ENCODE data around the gene KANSL3.
A peak's percentile ranks its signal among the peaks of the same experiment; 100 is the strongest.
"Not testable (repeated sequence)": the region's sequence is repeated elsewhere in the genome, so short reads cannot be mapped to it uniquely, and the experiment has no call there.

KANSL3 gene

GRCh38 chr2:96602330-96602823 is 35.7 kb downstream of the KANSL3 start:
- no peak for DNase-seq

DNA sequence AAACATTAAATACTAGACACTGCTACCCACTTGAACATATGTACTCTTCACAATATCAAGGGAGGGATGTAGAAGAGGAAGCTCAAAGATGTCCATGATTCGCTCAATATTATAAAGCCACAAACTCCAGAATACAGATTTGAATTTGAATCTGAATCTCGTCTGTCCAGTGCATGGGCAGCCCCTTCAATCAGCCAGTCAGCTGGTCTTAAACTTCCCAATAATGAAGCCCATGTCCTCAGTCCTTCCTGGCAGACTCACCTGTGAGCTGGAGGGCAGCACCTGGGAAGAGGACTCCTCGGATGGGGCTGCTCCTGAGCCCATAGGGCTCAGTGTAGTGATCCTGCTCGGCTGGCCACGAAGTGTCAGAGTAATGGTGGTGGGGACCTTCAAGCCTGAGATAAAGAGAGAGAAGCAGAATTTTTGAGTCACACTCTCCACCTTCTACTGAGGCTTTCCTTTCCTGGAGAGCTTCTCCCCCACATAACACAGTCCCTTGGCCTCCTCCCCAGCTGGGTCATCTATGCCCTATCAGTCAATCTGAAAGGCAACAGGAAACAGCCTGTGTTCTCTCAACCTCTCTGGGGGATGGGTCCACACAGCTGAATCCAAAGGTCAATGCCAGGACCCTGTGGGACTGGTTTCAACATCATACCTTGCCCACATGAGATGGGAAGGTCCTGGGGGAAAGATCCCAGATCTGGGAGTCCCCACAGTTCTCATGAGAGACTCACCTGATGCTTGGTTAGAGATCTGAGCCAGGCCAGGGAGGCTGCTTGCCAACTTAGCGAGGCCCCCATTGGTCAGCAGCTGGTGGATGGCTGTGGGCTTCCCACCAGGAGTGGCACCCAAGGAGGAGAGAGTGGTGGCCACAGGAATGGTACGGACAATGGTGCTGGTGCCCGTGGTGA is 36.5 kb downstream of the KANSL3 start:
- peak; percentile 13 for DNase-seq

GRCh38 chr2:96599941-96600340 is 38.2 kb downstream of the KANSL3 start:
- DNase-seq: no peak

- no peak for DNase-seq
Observed at GRCh38 chr2:96596596-96596995, 41.5 kb downstream of the KANSL3 start.

- no peak for DNase-seq
Observed at GRCh38 chr2:96594691-96595152, 43.4 kb downstream of the KANSL3 start.

DNA sequence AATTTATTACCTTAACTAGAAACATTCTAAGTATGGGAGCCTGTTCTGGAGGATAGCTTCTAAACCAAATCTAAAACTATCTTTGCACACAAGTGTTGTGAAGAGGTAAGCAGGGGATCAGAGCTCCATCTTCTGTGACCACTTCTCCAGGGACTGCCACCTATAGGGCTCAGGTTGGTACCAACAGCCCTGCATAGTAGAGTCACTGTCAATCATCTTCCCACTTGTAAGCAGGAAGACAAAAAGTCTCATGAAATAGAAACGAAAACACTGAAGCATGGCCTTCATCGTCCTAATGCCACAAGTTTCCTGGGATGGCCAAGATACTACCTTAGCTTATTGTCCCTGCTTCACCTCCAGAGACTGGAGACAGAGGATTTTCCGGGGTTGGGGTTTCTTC is 43.8 kb downstream of the KANSL3 start:
- no peak for DNase-seq

DNA sequence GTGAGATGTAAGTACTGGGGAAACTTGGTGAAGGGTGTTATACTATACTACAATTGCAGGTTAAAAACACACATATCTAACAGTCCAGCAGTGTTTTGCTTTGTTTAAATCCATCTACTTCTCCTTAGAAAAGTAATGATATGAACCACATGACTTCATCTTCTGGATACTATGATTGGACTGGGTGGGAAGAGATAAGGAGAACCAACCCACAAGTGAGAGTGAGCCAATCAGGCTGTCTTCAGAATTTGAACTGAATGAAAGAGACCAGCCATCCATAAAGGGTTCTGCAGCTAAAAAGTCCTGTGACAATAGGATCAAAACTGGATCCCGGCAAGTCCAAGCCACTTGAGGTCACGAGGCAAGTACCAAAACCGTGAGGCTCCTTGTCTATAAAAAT is 46.6 kb downstream of the KANSL3 start:
- DNase-seq: no peak

GRCh38 chr2:96591054-96591453 is 47.1 kb downstream of the KANSL3 start:
- DNase-seq: no peak

GRCh38 chr2:96587843-96588242 is 50.3 kb downstream of the KANSL3 start:
- DNase-seq: no peak

DNA sequence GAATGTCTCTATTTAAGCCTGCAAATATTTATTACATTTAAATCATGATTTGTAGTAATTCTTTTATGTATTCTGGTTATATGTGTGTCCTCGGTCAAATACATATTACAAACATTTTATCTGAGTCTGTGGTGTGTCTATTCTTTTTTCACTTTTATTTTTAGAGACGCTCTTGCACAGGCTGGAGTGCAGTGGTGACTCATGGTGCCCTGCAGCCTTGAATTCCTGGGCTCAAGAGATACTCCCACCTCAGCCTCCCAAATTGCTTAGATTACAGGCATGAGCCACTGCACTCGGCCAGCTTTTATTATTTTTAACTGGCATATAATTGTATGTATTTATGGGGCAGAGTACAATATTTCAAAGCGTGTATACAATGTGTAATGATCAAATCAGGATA is 54.1 kb downstream of the KANSL3 start:
- no peak for DNase-seq

- no peak for DNase-seq
Observed at GRCh38 chr2:96580771-96581170, 57.3 kb downstream of the KANSL3 start.

- DNase-seq: no peak
Observed at GRCh38 chr2:96579422-96579821, 58.7 kb downstream of the KANSL3 start.

DNA sequence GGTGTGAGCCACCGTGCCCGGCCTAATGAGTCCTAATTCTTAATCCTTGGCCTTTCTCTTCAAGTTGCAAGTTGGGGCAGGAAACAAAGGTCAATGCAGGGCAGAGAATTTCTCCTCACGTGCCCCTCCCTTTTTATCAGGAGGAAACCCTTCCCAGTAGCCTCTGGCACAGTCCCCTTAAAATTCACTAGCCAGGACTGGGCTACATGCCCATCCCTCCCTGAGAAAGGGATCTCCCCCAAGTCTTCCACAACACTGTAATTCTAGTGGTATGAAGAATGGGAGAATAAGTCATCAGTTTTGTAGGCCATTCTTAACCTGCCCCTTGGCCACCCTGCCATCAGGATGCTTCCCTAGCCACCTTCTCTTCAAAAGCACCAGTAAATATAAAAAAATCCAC is 59.4 kb downstream of the KANSL3 start:
- no peak for DNase-seq

- no peak for DNase-seq
Observed at GRCh38 chr2:96577501-96577900, 60.6 kb downstream of the KANSL3 start.

- no peak for DNase-seq
Observed at GRCh38 chr2:96575785-96576456, 62.2 kb downstream of the KANSL3 start.

GRCh38 chr2:96574364-96574763 is 63.7 kb downstream of the KANSL3 start:
- DNase-seq: no peak

DNA sequence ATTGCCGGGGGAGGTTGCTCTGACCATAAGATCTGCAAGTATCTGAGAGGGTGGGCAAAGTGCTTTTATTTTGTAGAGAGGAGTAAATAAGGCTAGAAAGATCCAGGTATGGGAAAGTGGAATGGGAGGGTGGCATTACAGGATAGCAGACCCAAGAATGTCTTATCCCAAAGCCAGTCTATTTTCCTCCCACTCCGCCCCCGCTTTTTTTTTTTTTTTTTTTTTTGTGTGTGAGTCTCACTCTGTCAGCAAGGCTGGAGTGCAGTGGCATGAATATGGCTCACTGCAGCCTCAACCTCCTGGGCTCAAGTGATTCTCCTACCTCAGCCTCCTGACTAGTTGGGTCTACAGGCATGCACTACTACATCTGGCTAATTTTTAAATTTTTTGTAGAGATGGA is 70.0 kb downstream of the KANSL3 start:
- DNase-seq: no peak

GRCh38 chr2:96565111-96565510 is 73.0 kb downstream of the KANSL3 start:
- no peak for DNase-seq

DNA sequence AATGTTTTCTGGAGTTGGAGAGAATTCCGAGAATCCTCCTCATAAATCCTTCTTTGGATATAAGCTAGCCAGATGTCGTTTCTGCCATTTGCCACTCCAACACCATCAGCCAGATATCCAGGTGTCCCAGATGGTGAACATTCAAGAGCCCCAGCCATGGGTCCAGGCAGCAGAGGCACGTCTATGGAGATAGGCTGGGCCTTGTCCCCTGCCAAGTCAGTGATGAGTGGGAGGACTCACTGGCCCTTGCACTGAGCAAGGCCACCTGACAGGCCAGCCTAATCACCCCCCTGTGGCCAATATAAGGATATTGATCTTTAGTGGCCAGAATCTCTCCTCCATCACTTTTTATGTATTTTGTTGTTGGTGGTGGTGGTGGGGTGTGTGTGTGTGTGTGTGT is 73.5 kb downstream of the KANSL3 start:
- DNase-seq: no peak

DNA sequence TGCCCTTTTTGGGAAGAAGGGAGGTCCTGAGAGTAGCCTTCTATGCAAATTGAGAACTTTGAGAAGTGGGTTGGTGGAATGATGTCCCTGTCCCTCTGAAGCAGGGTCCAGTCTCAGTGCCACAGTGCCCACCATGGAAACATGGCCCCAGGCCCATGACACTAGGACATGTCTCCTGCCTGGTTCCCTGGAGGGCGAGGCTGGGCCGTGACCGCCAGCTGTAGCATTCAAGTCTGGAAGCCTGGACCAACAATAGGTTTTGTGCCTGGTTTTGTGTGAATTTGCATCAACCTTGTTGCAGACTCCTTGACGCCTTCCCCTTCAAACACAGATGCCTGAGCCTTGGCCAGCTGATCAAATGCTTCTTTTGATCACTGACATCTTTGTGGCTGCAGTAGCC is 74.1 kb downstream of the KANSL3 start:
- DNase-seq: no peak

GRCh38 chr2:96558485-96558884 is 79.6 kb downstream of the KANSL3 start:
- DNase-seq: no peak

GRCh38 chr2:96558061-96558460 is 80.1 kb downstream of the KANSL3 start:
- DNase-seq: no peak

DNA sequence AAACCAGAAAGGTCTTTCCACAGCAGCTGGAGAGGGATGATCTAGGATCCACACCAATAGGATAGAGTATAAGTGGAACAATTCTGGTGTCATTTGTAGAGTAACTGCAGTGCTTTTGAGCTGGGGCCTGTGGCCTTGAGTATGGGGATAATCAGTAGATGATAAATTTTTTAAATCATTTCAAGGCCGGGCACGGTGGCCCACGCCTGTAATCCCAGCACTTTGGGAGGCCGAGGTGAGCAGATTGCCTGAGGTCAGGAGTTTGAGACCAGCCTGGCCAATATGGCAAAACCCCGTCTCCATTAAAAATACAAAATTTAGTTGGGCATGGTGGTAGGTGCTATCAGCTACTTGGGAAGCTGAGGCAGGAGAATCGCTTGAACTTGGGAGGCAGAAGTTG is 80.7 kb downstream of the KANSL3 start:
- DNase-seq: not testable (repeated sequence)

Data from GF-D8 (cell line).